GM23248 (cell line): ENCODE data around the gene SLC35G2. TPM values are rescaled to one million over a fixed set of nuclear protein-coding genes. Genes with fewer than 3 reads are reported as not detected.
A peak's percentile ranks its signal among the peaks of the same experiment; 100 is the strongest.

Experiments
- DNase-seq: peaks from one replicate; pipeline ENCODE4 v3.0.0-alpha.2; 2015
- H2AFZ ChIP-seq: fragments of 200-600 bp; sonication (generic); 2 replicates; pipeline ENCODE4 v1.6.1; 2016; ENCODE audit warnings: antibody characterized with exemption
- H3F3A ChIP-seq: fragments of 200-600 bp; sonication (generic); 2 replicates; pipeline ENCODE4 v1.6.1; 2016; ENCODE audit warnings: mild to moderate bottlenecking, antibody characterized with exemption, mixed run types; ENCODE audit not compliant: insufficient read depth
- H3K27ac ChIP-seq: fragments of 200-600 bp; sonication (generic); 2 replicates; pipeline ENCODE4 v1.5.1; 2016; ENCODE audit warnings: mild to moderate bottlenecking
- H3K27me3 ChIP-seq: fragments of 200-600 bp; sonication (generic); replicated peaks from 2 replicates; pipeline ENCODE4 v1.6.1; 2016; ENCODE audit warnings: mild to moderate bottlenecking; ENCODE audit not compliant: insufficient read depth
- H3K36me3 ChIP-seq: fragments of 200-600 bp; sonication (generic); 2 replicates; pipeline ENCODE4 v1.6.1; 2016; ENCODE audit warnings: low read depth, mild to moderate bottlenecking
- H3K4me1 ChIP-seq: fragments of 200-600 bp; sonication (generic); 2 replicates; pipeline ENCODE4 v1.6.1; 2016; ENCODE audit warnings: mild to moderate bottlenecking; ENCODE audit not compliant: insufficient read depth
- H3K4me2 ChIP-seq: fragments of 200-600 bp; sonication (generic); one replicate; pipeline ENCODE4 v1.6.1; 2016; ENCODE audit warnings: mild to moderate bottlenecking; ENCODE audit not compliant: unreplicated experiment
- H3K4me3 ChIP-seq: fragments of 200-600 bp; sonication (generic); 2 replicates; pipeline ENCODE4 v1.5.1; 2016; ENCODE audit warnings: mild to moderate bottlenecking
- H3K79me2 ChIP-seq: fragments of 200-600 bp; sonication (generic); 2 replicates; pipeline ENCODE4 v1.6.1; 2016; ENCODE audit warnings: mild to moderate bottlenecking; ENCODE audit not compliant: insufficient read depth
- H3K9ac ChIP-seq: fragments of 200-600 bp; sonication (generic); 2 replicates; pipeline ENCODE4 v1.6.1; 2016; ENCODE audit warnings: mild to moderate bottlenecking
- H3K9me2 ChIP-seq: fragments of 200-600 bp; sonication (generic); 2 replicates; pipeline ENCODE4 v1.6.1; 2016; ENCODE audit warnings: mixed run types, mild to moderate bottlenecking, moderate library complexity; ENCODE audit not compliant: insufficient read depth
- H3K9me3 ChIP-seq: fragments of 200-600 bp; sonication (generic); one replicate; pipeline ENCODE4 v1.6.1; 2017; ENCODE audit warnings: low read depth
- H4K20me1 ChIP-seq: fragments of 200-600 bp; sonication (generic); 2 replicates; pipeline ENCODE4 v1.6.0; 2016; ENCODE audit not compliant: insufficient read depth
- EZH2 ChIP-seq: fragments of 200-600 bp; sonication (generic); IDR thresholded peaks from 2 replicates; pipeline ENCODE4 v1.6.1; 2018; ENCODE audit warnings: antibody characterized with exemption, mild to moderate bottlenecking; ENCODE audit not compliant: insufficient read depth, poor library complexity, severe bottlenecking
- EZH2phosphoT487 ChIP-seq: fragments of 200-600 bp; sonication (generic); IDR thresholded peaks from 2 replicates; pipeline ENCODE4 v1.6.1; 2018; ENCODE audit warnings: antibody characterized with exemption, moderate library complexity, mild to moderate bottlenecking, low read depth; ENCODE audit not compliant: insufficient read depth
- WGBS, 2 experiments: methylation state at CpG; one replicate each; pipeline ENCODE4 v1.1.6; 2015 to 2017; ENCODE audit warnings: low lambda C conversion rate in 2 of 2, low coverage in 1 of 2; ENCODE audit errors: missing lambda C conversion rate in 2 of 2; 5-methylcytosine and 5-hydroxymethylcytosine counted together
- in situ Hi-C: fragments of 300-500 bp; cut with MboI; formaldehyde crosslinking; loops from 2 replicates; pipeline ENCODE4 v1.15.0; 2020
- polyA plus RNA-seq: library from polyadenylated mRNA; unstranded; fragments of >200 nt; fragmentation: Nextera tagmentation; extraction: Ambion mirVana; gene quantifications from 2 replicates; pipeline ENCODE4 v1.2.1, GENCODE V29; 2016
- total RNA-seq: library from RNA; depleted of rRNA; stranded (reverse); fragments of >200 nt; shearing (Covaris generic); gene quantifications from 2 replicates; pipeline ENCODE4 v1.2.3, GENCODE V29; 2014

Gene SLC35G2
- total and polyA plus RNA-seq, 2 experiments from 2014 or later: 9.4 to 10.8 TPM

GRCh38 chr3:136839556-136839931, 20.6 kb downstream of the SLC35G2 start:
- Histone ChIP-seq H2AFZ (no peak overlapping the region), H4K20me1 (no peaks in the 10 kb centered on the region), H3K9me2 (no peaks in the 10 kb centered on the region), H3K9me3 (no peaks in the 10 kb centered on the region), H3F3A (peaks cover 33% of the 10 kb centered on the region), H3K27me3 (no peaks in the 10 kb centered on the region), H3K4me3 (no peak overlapping the region), H3K27ac (no peak overlapping the region), H3K79me2 (peaks cover 37% of the 10 kb centered on the region), H3K36me3 (no peaks in the 10 kb centered on the region), H3K4me2 (peak overlapping the region; percentile 30), H3K4me1 (peaks cover 41% of the 10 kb centered on the region), H3K9ac (no peak overlapping the region)
- in situ Hi-C loops: no loop called here
- no peak for DNase-seq
- TF ChIP-seq EZH2phosphoT487: no peak
- TF ChIP-seq EZH2: no peak

DNA sequence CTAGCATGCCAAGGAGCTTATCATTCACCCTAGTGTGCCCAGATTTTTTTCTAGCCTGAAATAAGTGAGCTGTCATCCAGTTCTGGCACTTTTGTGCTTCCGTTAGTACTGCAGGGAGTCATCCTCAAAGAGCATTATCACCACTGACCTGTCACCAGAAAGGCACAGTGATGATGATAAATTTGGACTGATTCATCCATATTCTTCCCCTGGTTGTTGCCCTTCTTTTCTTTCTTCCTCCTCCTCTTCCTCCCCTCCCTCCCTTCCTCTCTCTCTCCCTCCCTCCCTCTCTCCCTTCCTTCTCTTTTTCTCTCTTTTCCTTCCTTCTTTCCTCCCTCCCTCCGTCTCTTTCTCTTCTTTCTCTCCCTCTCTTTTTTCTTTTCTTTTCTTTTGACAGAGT, 21.3 kb downstream of the SLC35G2 start:
- H3K4me3 ChIP-seq: no peak overlapping the region
- DNase-seq: peak; percentile 47
- H3K79me2 ChIP-seq: peaks cover 31% of the 10 kb centered on the region
- H3K9ac ChIP-seq: no peak overlapping the region
- H4K20me1 ChIP-seq: no peaks in the 10 kb centered on the region
- WGBS, 2 experiments: 58 to 63% methylated on average over 2 of the region's 2 CpGs
- no peak overlapping the region for H3K4me2 ChIP-seq
- H2AFZ ChIP-seq: no peak overlapping the region
- TF ChIP-seq EZH2: no peak
- TF ChIP-seq EZH2phosphoT487: no peak
- peaks cover 33% of the 10 kb centered on the region for H3F3A ChIP-seq
- H3K9me3 ChIP-seq: no peaks in the 10 kb centered on the region
- in situ Hi-C loops: no loop called here
- peaks cover 41% of the 10 kb centered on the region for H3K4me1 ChIP-seq
- H3K27ac ChIP-seq: no peak overlapping the region
- no peaks in the 10 kb centered on the region for H3K27me3 ChIP-seq
- H3K36me3 ChIP-seq: no peaks in the 10 kb centered on the region
- H3K9me2 ChIP-seq: no peaks in the 10 kb centered on the region

DNA sequence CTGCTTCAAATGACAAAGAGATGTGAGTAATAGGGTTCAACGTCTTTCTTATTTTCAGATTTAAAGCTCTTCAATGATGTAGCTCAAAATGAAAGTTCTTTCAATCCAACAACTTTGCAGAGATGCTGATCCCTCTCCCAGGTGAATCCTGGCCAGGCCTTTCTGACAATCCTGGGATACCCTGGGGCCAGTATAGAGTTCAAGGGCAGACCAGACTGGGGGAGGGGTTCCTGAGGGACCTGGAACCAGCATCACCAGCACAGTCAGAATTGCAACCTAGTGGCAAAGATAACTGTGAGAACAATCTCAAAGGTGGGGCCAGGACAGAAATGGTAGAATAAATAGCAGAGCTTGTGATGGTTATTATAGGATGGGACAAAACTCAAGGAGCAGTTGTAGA, 23.4 kb downstream of the SLC35G2 start:
- WGBS, 2 experiments: 97 to 100% methylated on average over 1 of the region's 1 CpG
- no peak for DNase-seq
- Histone ChIP-seq H3K36me3 (no peaks in the 10 kb centered on the region), H3K27ac (no peak overlapping the region), H3F3A (peaks cover 22% of the 10 kb centered on the region), H4K20me1 (no peaks in the 10 kb centered on the region; the same call in 1 of the 2 replicates), H3K4me3 (no peak overlapping the region), H3K4me1 (peaks cover 24% of the 10 kb centered on the region), H2AFZ (no peak overlapping the region), H3K4me2 (no peak overlapping the region), H3K79me2 (peaks cover 30% of the 10 kb centered on the region), H3K9ac (no peak overlapping the region), H3K9me2 (no peaks in the 10 kb centered on the region), H3K9me3 (no peaks in the 10 kb centered on the region), H3K27me3 (no peaks in the 10 kb centered on the region)
- in situ Hi-C loops: no loop called here
- TF ChIP-seq EZH2phosphoT487 (no peak), EZH2 (no peak)

DNA sequence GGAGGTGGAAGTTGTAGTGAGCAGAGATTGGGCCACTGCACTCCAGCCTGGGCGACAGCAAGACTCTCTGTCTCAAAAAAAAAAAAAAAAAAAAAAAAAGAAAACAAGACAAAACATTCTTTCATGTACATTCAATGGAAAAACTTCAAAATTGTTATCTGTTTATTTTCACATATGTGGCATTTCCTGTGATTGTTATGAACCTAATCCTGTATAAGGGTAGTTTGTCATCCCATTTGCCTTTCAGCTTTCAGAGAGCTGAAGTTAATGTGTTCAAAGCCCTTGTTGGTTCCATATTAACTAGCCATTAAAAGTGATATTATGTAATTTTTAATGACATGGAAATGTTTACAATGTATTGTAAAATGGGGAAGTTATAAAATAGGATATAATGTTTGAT, 25.8 kb downstream of the SLC35G2 start:
- in situ Hi-C loops: no loop called here
- no peak overlapping the region for H3K4me2 ChIP-seq
- no peaks in the 10 kb centered on the region for H3K36me3 ChIP-seq
- H3F3A ChIP-seq: peaks cover 6% of the 10 kb centered on the region; the same call in 1 of the 2 replicates
- H3K79me2 ChIP-seq: peaks cover 38% of the 10 kb centered on the region
- WGBS, 2 experiments: 96 to 100% methylated on average over 1 of the region's 1 CpG
- peaks cover 9% of the 10 kb centered on the region for H3K4me1 ChIP-seq
- TF ChIP-seq EZH2phosphoT487: no peak
- no peak for TF ChIP-seq EZH2
- H3K9ac ChIP-seq: no peak overlapping the region
- no peaks in the 10 kb centered on the region; the same call in 1 of the 2 replicates for H4K20me1 ChIP-seq
- no peak for DNase-seq
- no peak overlapping the region for H3K4me3 ChIP-seq
- H3K27ac ChIP-seq: no peak overlapping the region
- H2AFZ ChIP-seq: no peak overlapping the region
- no peaks in the 10 kb centered on the region for H3K9me3 ChIP-seq
- no peaks in the 10 kb centered on the region for H3K27me3 ChIP-seq
- no peaks in the 10 kb centered on the region for H3K9me2 ChIP-seq

- Histone ChIP-seq H3K4me2 (no peak overlapping the region), H3K36me3 (no peaks in the 10 kb centered on the region), H3K9ac (no peak overlapping the region), H3F3A (no peaks in the 10 kb centered on the region), H3K9me3 (no peaks in the 10 kb centered on the region), H3K27ac (no peak overlapping the region), H2AFZ (no peak overlapping the region), H3K79me2 (peaks cover 74% of the 10 kb centered on the region), H4K20me1 (no peaks in the 10 kb centered on the region), H3K4me3 (no peak overlapping the region), H3K27me3 (no peaks in the 10 kb centered on the region), H3K4me1 (no peaks in the 10 kb centered on the region), H3K9me2 (no peaks in the 10 kb centered on the region)
- in situ Hi-C loops: no loop called here
- TF ChIP-seq EZH2 (no peak), EZH2phosphoT487 (no peak)
- DNase-seq: no peak
- 79 to 81% methylated on average over 3 to 4 of the region's 4 CpGs for WGBS, 2 experiments
These were observed 33.3 kb downstream of the SLC35G2 start for GRCh38 chr3:136852180-136852579.
